K562 (cell line): ENCODE measurements around the gene MKRN3. TPM values are rescaled to one million over a fixed set of nuclear protein-coding genes. Genes with fewer than 3 reads are reported as not detected.

ENCODE experiments used
- CHD4 ChIP-seq: fragments of 200-600 bp; sonication (generic); IDR thresholded peaks from 3 replicates; pipeline ENCODE4 v1.6.1; 2012; ENCODE audit warnings: low read depth, mild to moderate bottlenecking, mixed read lengths, low read length, inconsistent platforms; ENCODE audit not compliant: insufficient read depth, insufficient replicate concordance, poor library complexity, severe bottlenecking
- HNRNPLL ChIP-seq: fragments of 200-400 bp; formaldehyde crosslinking; IDR thresholded peaks from 2 replicates; pipeline ENCODE4 v1.6.1; 2017; ENCODE audit warnings: low read length, low read depth, mild to moderate bottlenecking; ENCODE audit not compliant: poor library complexity, severe bottlenecking
- MYBL2 ChIP-seq, 2 experiments: fragments of 450-650 bp in 1 of 2; sonication (generic) in 1 of 2; formaldehyde crosslinking in 1 of 2; IDR thresholded peaks; 2 replicates each; pipeline versions ENCODE4 v1.6.1 to v1.8.1; 2017 to 2022; ENCODE audit warnings: borderline replicate concordance in 1 of 2, inconsistent platforms in 1 of 2, low read depth in 1 of 2, mild to moderate bottlenecking in 1 of 2, missing genetic modification reagents in 1 of 2, moderate library complexity in 1 of 2
- ZBTB49 ChIP-seq: sonication (generic); formaldehyde crosslinking; IDR thresholded peaks from 2 replicates; pipeline ENCODE4 v1.8.0; 2022; ENCODE audit warnings: missing genetic modification reagents, mild to moderate bottlenecking, borderline replicate concordance
- polyA plus RNA-seq, 8 experiments: library from polyadenylated mRNA; depleted of rRNA in 4 of 8; stranded (reverse) in 5 of 8; unstranded in 3 of 8; fragments of >200 nt; fragmentation: Nextera tagmentation in 2 of 8; fragmentation: Illumina TruSeq in 1 of 8; extraction: Ambion mirVana in 2 of 8; extraction: Trizol in 1 of 8; gene quantifications; 2 replicates each; pipeline versions ENCODE4 v1.2.1 to v1.2.3, GENCODE V29; 2011 to 2014; ENCODE audit warnings: inconsistent platforms in 1 of 8, missing spikeins in 1 of 8
- total RNA-seq, 7 experiments: library from RNA; depleted of rRNA in 6 of 7; stranded (reverse); fragments of >200 nt in 6 of 7; fragmentation: Illumina TruSeq in 2 of 7; extraction: Trizol in 2 of 7; gene quantifications; 2 replicates each; pipeline versions ENCODE4 v1.2.1 to v1.2.3, GENCODE V29; 2011 to 2021; ENCODE audit warnings: low replicate concordance in 1 of 7
- TF ChIP-seq, protein P1 (sequence below): fragments of 450-650 bp; IDR thresholded peaks from 2 replicates; pipeline ENCODE4 v1.6.1; 2017; ENCODE audit warnings: antibody characterized with exemption

Gene MKRN3
- total and polyA plus RNA-seq, 9 of the 15 experiments (the other 6 are each of a cell fraction or from before 2014, with no cell fraction given): 6.5 to 33.4 (median 25.1) TPM

- TF ChIP-seq HNRNPLL (no peak), MYBL2 (IDR thresholded peaks at IDR 0.05; ENCODE audit: low read depth) (no peak), MYBL2 (CRISPR knock-in tag; IDR thresholded peaks at IDR 0.05; ENCODE audit: borderline replicate concordance) (no peak), CHD4 (no peak), ZBTB49 (CRISPR knock-in tag) (no peak)
- TF ChIP-seq, protein P1, sequence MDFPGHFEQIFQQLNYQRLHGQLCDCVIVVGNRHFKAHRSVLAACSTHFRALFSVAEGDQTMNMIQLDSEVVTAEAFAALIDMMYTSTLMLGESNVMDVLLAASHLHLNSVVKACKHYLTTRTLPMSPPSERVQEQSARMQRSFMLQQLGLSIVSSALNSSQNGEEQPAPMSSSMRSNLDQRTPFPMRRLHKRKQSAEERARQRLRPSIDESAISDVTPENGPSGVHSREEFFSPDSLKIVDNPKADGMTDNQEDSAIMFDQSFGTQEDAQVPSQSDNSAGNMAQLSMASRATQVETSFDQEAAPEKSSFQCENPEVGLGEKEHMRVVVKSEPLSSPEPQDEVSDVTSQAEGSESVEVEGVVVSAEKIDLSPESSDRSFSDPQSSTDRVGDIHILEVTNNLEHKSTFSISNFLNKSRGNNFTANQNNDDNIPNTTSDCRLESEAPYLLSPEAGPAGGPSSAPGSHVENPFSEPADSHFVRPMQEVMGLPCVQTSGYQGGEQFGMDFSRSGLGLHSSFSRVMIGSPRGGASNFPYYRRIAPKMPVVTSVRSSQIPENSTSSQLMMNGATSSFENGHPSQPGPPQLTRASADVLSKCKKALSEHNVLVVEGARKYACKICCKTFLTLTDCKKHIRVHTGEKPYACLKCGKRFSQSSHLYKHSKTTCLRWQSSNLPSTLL: no peak
These were observed 40.8 kb downstream of the MKRN3 start (continued) for GRCh38 chr15:23606226-23606625.
